Activated naive CD4-positive, alpha-beta T cell treated with anti-CD3 and anti-CD28 coated beads, Interleukin-2, amount 50 U/mL, for 72 hours (primary cell): ENCODE results near the gene SFMBT1. TPM values are rescaled to one million over a fixed set of nuclear protein-coding genes. Genes with fewer than 3 reads are reported as not detected.
"Not testable (repeated sequence)": the region's sequence is repeated elsewhere in the genome, so short reads cannot be mapped to it uniquely, and the experiment has no call there.

Source experiments
- ATAC-seq, 2 donors: fragments of 150-1000 bp; cut with Tn5 transposase; 2 replicates each; pipeline ENCODE4 v1.10.0; 2021; ENCODE audit warnings: mild to moderate bottlenecking in 2 of 2, moderate library complexity in 2 of 2
- DNase-seq, 2 donors: peaks; one replicate each; pipeline ENCODE4 v3.0.0; 2021 to 2022; ENCODE audit warnings: low spot score in 2 of 2
- H3K27ac Mint-ChIP-seq, 2 donors: one replicate each; pipeline ENCODE4 v1.8.0; 2022; ENCODE audit warnings: mild to moderate bottlenecking in 2 of 2, mixed read lengths in 2 of 2
- H3K36me3 Mint-ChIP-seq, 2 donors: one replicate each; pipeline ENCODE4 v1.8.0; 2022; ENCODE audit warnings: mixed read lengths in 2 of 2
- H3K9me3 Mint-ChIP-seq, 2 donors: one replicate each; pipeline ENCODE4 v1.8.0; 2022; ENCODE audit warnings: mixed read lengths in 2 of 2
- total RNA-seq, 2 donors: library from RNA; stranded (reverse); gene quantifications; one replicate each; pipeline ENCODE4 v1.2.3, GENCODE V29; 2022

SFMBT1 gene
- total RNA-seq, 2 donors from 2014 or later, result 19.6 to 23.3 TPM

GRCh38 chr3:53075743-53076140 is 29.9 kb upstream of the SFMBT1 start:
- peak overlapping the region in 1 of 2 donors; percentile 84 for H3K27ac Mint-ChIP-seq
- no peak for ATAC-seq
- H3K9me3 Mint-ChIP-seq, result no peaks in the 10 kb centered on the region
- no peaks in the 10 kb centered on the region for H3K36me3 Mint-ChIP-seq
- peak in 1 of 2 donors; percentile 40 for DNase-seq

- no peaks in the 10 kb centered on the region for H3K9me3 Mint-ChIP-seq
- H3K36me3 Mint-ChIP-seq, result no peaks in the 10 kb centered on the region
- DNase-seq (no peak), ATAC-seq (no peak)
- H3K27ac Mint-ChIP-seq, result peak overlapping the region in 1 of 2 donors; percentile 84
These were observed 29.2 kb upstream of the SFMBT1 start for GRCh38 chr3:53074761-53075742.

- Mint-ChIP-seq H3K36me3 (no peaks in the 10 kb centered on the region), H3K27ac (peak overlapping the region; percentile 3 to 68), H3K9me3 (no peaks in the 10 kb centered on the region)
- ATAC-seq (no peak), DNase-seq (no peak)
These were observed 28.5 kb upstream of the SFMBT1 start for GRCh38 chr3:53074366-53074696.

- Mint-ChIP-seq H3K36me3 (no peaks in the 10 kb centered on the region), H3K9me3 (no peaks in the 10 kb centered on the region), H3K27ac (peak overlapping the region; percentile 89 to 96)
- DNase-seq, result no peak
- ATAC-seq, result no peak
These were observed 27.9 kb upstream of the SFMBT1 start for GRCh38 chr3:53073553-53074365.

GRCh38 chr3:53072653-53073552 is 27.0 kb upstream of the SFMBT1 start:
- ATAC-seq, result peak; percentile 90 to 96
- peak; percentile 88 to 90 for DNase-seq
- Mint-ChIP-seq H3K27ac (peak overlapping the region; percentile 89 to 96), H3K9me3 (no peaks in the 10 kb centered on the region), H3K36me3 (no peaks in the 10 kb centered on the region)

- no peaks in the 10 kb centered on the region for H3K36me3 Mint-ChIP-seq
- H3K27ac Mint-ChIP-seq, result peak overlapping the region in 1 of 2 donors; percentile 89
- peak in 1 of 2 donors; percentile 52 for DNase-seq
- no peak for ATAC-seq
- H3K9me3 Mint-ChIP-seq, result no peaks in the 10 kb centered on the region
These were observed 26.1 kb upstream of the SFMBT1 start for GRCh38 chr3:53071882-53072431.

- Mint-ChIP-seq H3K9me3 (no peaks in the 10 kb centered on the region), H3K27ac (no peak overlapping the region)
- ATAC-seq, result no peak
These were observed 23.7 kb upstream of the SFMBT1 start for GRCh38 chr3:53069422-53070068.

GRCh38 chr3:53068176-53068575 is 22.3 kb upstream of the SFMBT1 start:
- Mint-ChIP-seq H3K36me3 (no peaks in the 10 kb centered on the region), H3K27ac (no peak overlapping the region), H3K9me3 (no peaks in the 10 kb centered on the region)
- DNase-seq (peak in 1 of 2 donors; percentile 30), ATAC-seq (no peak)

More at GRCh38 chr3:53069422-53070068, 23.7 kb upstream of the SFMBT1 start:
- DNase-seq, result peak in 1 of 2 donors; percentile 44
- no peaks in the 10 kb centered on the region for H3K36me3 Mint-ChIP-seq

GRCh38 chr3:53067567-53067966 is 21.7 kb upstream of the SFMBT1 start:
- Mint-ChIP-seq H3K27ac (no peak overlapping the region), H3K36me3 (no peaks in the 10 kb centered on the region), H3K9me3 (no peaks in the 10 kb centered on the region)
- no peak for ATAC-seq
- DNase-seq, result no peak

GRCh38 chr3:53065841-53066480 is 20.1 kb upstream of the SFMBT1 start:
- Mint-ChIP-seq H3K36me3 (no peaks in the 10 kb centered on the region), H3K27ac (no peak overlapping the region), H3K9me3 (no peaks in the 10 kb centered on the region)
- ATAC-seq (no peak), DNase-seq (no peak)

- no peaks in the 10 kb centered on the region for H3K9me3 Mint-ChIP-seq
- ATAC-seq (no peak), DNase-seq (no peak)
- H3K27ac Mint-ChIP-seq, result no peak overlapping the region
- no peaks in the 10 kb centered on the region for H3K36me3 Mint-ChIP-seq
These were observed 17.0 kb upstream of the SFMBT1 start for GRCh38 chr3:53062905-53063304.

GRCh38 chr3:53056442-53056841 is 10.6 kb upstream of the SFMBT1 start:
- ATAC-seq, result peak in 1 of 2 donors; percentile 71
- no peak for DNase-seq
- no peaks in the 10 kb centered on the region for H3K36me3 Mint-ChIP-seq
- no peak overlapping the region for H3K27ac Mint-ChIP-seq
- no peaks in the 10 kb centered on the region for H3K9me3 Mint-ChIP-seq

- not testable (repeated sequence) for ATAC-seq, DNase-seq, H3K27ac Mint-ChIP-seq, H3K36me3 Mint-ChIP-seq, H3K9me3 Mint-ChIP-seq
These were observed 8.4 kb upstream of the SFMBT1 start for GRCh38 chr3:53054233-53054632.

GRCh38 chr3:53051929-53052328 is 6.1 kb upstream of the SFMBT1 start:
- peak overlapping the region in 1 of 2 donors; percentile 10 for H3K27ac Mint-ChIP-seq
- H3K9me3 Mint-ChIP-seq, result no peaks in the 10 kb centered on the region
- peaks cover 0 to 6% of the 10 kb centered on the region in 2 donors for H3K36me3 Mint-ChIP-seq
- ATAC-seq (no peak), DNase-seq (no peak)

GRCh38 chr3:53049987-53050386 is 4.1 kb upstream of the SFMBT1 start:
- ATAC-seq, result no peak
- Mint-ChIP-seq H3K27ac (no peak overlapping the region), H3K9me3 (no peaks in the 10 kb centered on the region), H3K36me3 (peaks cover 0 to 9% of the 10 kb centered on the region in 2 donors)
- no peak for DNase-seq
